Epithelial cell of proximal tubule (primary cell): ENCODE results near the gene CCT6A. TPM values are rescaled to one million over a fixed set of nuclear protein-coding genes. Genes with fewer than 3 reads are reported as not detected.
"Not testable (repeated sequence)": the region's sequence is repeated elsewhere in the genome, so short reads cannot be mapped to it uniquely, and the experiment has no call there.

Source experiments
- DNase-seq: peaks from one replicate; pipeline ENCODE4 v3.0.0-alpha.2; 2011; ENCODE audit warnings: low read depth
- H3K4me3 ChIP-seq: 2 replicates; pipeline ENCODE4 v1.5.1; 2011; ENCODE audit warnings: low read depth, mild to moderate bottlenecking, low read length
- CTCF ChIP-seq: conservative IDR thresholded peaks from 2 replicates; pipeline ENCODE4 v1.5.1; 2012; ENCODE audit warnings: low read depth, mild to moderate bottlenecking, low read length
- total RNA-seq: library from RNA; depleted of rRNA; stranded (reverse); fragments of >200 nt; gene quantifications from 2 replicates; pipeline ENCODE4 v1.2.3, GENCODE V29; 2015

The CCT6A gene
- total RNA-seq, 1 donor from 2014 or later = 272 TPM

GRCh38 chr7:56110611-56111010 lies 59.0 kb downstream of the CCT6A start:
- DNase-seq = no peak
- no peak overlapping the region for H3K4me3 ChIP-seq
- TF ChIP-seq CTCF = no peak

- DNase-seq, H3K4me3 ChIP-seq: not testable (repeated sequence)
Observed at GRCh38 chr7:56112244-56112643, 60.7 kb downstream of the CCT6A start.

Other genes starting within 250 kb of the CCT6A start
- not detected in 2 replicates for gene SEPTIN14, start 189.0 kb upstream of the CCT6A start, total RNA-seq
- 2.4 and 2.6 TPM in 2 replicates for gene ZNF713, start 164.3 kb upstream of the CCT6A start, total RNA-seq
- 11.5 and 17.9 TPM in 2 replicates for gene MRPS17, start 99.9 kb upstream of the CCT6A start, total RNA-seq
- gene NIPSNAP2, start 87.2 kb upstream of the CCT6A start, total RNA-seq = 74.2 and 98.4 TPM in 2 replicates
- gene PSPH, start 321 bp upstream of the CCT6A start, total RNA-seq = 38.6 and 55.2 TPM in 2 replicates
- gene SUMF2, start 12.5 kb downstream of the CCT6A start, total RNA-seq = 72.1 and 102 TPM in 2 replicates
- gene PHKG1, start 41.2 kb downstream of the CCT6A start, total RNA-seq = 0.22 TPM in 1 of 2 replicates, not detected in the other
- gene CHCHD2, start 54.7 kb downstream of the CCT6A start, total RNA-seq = 664 and 882 TPM in 2 replicates
- gene NUPR2, start 64.7 kb downstream of the CCT6A start, total RNA-seq = 0.65 and 3.1 TPM in 2 replicates